GM12873 (cell line): ENCODE measurements around the gene MEP1A.

ENCODE experiments used
- TF ChIP-seq, protein P1 (sequence below): IDR thresholded peaks from 2 replicates; pipeline ENCODE4 v1.5.1; 2012; ENCODE audit warnings: low read depth, mild to moderate bottlenecking, moderate library complexity, low read length, control low read depth; ENCODE audit not compliant: insufficient read depth; ENCODE audit errors: missing control alignments

MEP1A gene

DNA sequence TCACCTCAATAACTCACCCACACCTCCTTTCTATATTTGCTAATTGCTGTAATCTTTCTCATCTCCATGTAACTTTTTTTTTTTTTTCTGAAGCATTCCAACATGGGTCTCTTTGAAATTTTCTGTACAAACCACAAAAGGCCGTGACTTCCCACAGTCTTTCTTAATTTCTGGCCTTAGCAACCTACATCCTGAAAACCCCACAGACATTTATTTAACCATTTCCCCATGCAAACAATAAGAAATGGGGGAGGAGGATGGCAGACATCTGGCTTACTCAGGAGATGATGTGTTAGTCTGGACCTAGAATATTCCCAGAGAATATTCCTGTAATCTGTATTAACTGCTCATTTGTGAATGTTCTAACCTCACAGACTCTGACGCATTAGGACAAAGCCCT is 57.6 kb downstream of the MEP1A start:
- TF ChIP-seq, protein P1, sequence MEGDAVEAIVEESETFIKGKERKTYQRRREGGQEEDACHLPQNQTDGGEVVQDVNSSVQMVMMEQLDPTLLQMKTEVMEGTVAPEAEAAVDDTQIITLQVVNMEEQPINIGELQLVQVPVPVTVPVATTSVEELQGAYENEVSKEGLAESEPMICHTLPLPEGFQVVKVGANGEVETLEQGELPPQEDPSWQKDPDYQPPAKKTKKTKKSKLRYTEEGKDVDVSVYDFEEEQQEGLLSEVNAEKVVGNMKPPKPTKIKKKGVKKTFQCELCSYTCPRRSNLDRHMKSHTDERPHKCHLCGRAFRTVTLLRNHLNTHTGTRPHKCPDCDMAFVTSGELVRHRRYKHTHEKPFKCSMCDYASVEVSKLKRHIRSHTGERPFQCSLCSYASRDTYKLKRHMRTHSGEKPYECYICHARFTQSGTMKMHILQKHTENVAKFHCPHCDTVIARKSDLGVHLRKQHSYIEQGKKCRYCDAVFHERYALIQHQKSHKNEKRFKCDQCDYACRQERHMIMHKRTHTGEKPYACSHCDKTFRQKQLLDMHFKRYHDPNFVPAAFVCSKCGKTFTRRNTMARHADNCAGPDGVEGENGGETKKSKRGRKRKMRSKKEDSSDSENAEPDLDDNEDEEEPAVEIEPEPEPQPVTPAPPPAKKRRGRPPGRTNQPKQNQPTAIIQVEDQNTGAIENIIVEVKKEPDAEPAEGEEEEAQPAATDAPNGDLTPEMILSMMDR: no peak

DNA sequence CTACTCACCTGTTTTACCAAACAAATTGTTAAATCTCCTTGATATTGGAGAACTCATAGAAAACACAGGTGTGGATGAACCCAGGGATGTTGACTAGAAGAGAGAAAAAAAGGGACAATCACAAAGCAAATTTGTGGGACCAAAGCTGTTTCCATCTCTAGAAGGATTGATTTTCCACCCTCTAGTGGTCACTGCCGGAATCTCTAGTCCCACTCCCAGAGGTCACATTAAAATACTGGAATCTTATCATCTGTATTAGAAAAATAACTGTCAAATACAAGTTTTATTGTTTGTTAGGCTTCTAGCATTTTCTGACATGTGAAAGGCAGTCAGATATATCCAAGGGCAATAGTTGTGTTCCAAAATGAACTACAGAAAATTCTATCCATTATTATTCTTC is 62.8 kb downstream of the MEP1A start:
- TF ChIP-seq, protein P1: peak; percentile 71

DNA sequence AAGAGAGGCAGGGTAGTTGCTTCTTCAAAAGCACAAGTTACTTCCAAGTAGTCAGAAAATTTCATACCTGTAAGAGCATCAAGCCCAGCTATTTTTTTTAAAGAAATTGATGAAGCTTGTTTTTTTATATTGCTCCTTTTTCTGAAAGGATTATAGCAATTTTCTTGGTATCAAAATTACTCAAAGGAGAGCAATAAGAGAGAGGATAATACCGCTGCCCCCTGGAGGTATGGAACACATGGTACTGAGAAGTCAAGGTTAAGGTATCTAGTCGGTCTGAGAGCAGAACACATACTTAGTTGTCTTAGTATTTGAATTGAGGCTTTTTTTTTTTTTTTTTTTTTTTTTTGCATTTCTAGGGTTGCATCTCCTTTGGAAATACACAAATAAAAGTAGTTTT is 69.2 kb downstream of the MEP1A start:
- TF ChIP-seq, protein P1: no peak

DNA sequence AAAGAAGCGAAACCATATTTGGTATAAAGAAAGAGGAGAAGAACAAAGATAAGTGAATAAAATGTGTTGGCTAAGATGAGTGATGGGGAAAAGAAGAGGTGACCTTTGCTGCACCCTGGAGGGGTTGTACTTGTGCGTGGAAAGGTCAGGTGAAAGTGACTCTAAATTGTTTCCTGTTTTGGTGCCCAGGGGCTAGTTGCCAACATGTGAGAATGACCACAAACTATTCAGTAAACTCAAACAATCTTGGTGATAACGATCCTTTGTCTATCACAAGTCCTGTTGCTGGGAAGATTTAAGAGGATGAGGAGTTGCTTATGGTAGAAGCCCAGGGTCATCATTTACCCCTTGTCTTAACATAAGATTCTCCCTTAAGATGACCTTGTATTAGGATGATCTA is 70.6 kb downstream of the MEP1A start:
- TF ChIP-seq, protein P1: no peak

DNA sequence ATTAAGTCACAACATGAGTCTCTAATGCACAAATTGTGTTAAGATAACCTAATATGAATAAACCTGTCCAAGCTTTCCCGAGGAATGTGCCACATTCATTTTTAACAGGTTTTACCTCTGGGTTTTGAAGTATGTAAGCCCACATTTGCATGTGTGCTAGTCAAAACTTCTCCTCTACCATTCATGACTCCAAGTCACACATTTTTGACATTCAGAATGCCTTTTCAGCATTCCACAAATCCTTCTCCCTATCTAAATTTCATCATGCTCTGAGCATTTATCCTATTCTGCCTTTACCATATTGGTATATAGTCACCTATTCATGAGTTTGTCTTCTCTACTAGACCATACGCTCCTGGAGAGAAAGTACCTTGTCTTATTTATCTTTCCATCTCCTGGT is 72.0 kb downstream of the MEP1A start:
- TF ChIP-seq, protein P1: no peak

DNA sequence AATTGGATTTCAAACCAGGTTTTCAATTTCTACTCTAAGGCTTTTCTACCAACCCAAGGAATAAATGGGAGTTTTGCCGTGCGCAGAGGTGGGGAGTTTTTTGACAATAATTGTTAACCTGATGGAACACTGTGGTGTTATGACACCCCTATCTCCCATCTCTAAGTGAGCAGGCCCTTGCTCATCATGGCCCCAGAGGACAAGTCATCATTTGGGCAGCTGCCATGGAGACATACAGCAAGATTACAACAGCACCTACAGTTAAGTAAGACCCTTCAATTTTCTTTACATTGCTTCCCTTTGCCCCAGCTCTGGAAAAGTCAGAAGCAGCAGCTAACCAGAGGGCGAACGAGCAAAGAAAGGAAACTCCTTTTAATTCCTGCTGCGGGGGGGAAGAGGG is 74.2 kb downstream of the MEP1A start:
- TF ChIP-seq, protein P1: no peak

DNA sequence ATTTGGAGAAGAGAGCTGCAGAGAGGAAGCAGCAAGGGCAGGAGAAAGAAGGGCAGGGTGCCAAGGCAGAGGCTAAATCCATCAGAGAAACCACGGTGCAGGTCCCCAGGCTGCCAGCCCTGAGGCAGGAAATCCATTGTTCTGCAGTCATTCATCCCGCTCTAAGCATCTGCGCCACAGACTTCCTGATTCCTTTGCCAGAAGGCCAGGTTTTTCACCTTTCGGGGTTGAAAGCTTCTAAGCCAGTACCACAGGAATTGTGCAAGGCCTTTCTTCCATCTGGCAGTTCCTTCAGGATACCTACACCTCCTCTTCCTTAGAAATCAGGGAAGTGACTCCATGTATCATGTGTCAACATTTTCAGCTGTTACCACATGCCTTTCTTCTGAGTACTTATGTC is 82.9 kb downstream of the MEP1A start:
- TF ChIP-seq, protein P1: no peak
